GM21447 (cell line): Measurements from ENCODE around the gene CCL25.
A peak's percentile ranks its signal among the peaks of the same experiment; 100 is the strongest.
"Not testable (repeated sequence)": the region's sequence is repeated elsewhere in the genome, so short reads cannot be mapped to it uniquely, and the experiment has no call there.

Source experiments
- ATAC-seq: cut with Tn5 transposase; IDR thresholded peaks from one replicate; pipeline ENCODE4 v1.9.1; 2021; ENCODE audit not compliant: unreplicated experiment

Gene CCL25, protein sequence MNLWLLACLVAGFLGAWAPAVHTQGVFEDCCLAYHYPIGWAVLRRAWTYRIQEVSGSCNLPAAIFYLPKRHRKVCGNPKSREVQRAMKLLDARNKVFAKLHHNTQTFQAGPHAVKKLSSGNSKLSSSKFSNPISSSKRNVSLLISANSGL

DNA sequence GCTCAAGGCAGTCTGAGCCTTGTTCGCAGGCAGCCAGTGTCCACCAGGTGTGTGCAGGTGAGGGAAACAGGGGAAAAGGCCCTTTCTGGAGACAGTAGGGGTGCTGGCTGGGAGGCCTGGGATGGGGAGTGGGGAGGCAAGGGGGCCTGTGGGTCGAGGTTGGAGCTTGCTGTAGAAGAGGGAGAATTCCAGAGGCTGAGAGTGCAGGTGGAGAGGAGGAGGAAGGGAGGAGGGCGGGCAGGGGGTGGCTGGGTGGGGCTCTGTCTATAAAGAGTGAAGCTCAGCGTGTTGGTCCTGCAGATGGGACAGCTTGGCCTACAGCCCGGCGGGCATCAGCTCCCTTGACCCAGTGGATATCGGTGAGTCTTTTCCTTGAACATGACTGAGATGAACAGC, at the start of gene CCL25:
CCL25 (plus strand) TSS at position 297 of the 396 bp plus-strand sequence. CDS start 290 bp downstream, outside the sequence.
- no peak for ATAC-seq

DNA sequence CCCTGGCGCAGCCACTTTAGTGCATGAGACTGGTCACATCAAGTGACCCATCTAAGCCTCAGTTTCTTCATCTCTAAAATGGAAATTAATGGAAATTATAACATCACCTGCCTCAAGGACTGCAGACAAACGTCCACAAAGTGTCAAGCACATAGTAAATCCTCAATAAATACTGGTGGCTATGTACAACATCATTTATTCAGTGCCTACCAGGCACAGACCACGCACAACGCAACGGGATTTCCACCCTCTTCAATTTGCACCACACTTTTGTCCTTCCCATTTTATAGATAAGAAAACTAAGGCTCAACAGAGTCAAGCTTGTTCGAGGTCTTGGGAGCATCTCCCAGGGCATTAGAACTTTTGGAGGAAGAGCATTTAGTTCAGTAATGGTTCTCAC, 48.6 kb upstream of the CCL25 start:
- ATAC-seq, result no peak

DNA sequence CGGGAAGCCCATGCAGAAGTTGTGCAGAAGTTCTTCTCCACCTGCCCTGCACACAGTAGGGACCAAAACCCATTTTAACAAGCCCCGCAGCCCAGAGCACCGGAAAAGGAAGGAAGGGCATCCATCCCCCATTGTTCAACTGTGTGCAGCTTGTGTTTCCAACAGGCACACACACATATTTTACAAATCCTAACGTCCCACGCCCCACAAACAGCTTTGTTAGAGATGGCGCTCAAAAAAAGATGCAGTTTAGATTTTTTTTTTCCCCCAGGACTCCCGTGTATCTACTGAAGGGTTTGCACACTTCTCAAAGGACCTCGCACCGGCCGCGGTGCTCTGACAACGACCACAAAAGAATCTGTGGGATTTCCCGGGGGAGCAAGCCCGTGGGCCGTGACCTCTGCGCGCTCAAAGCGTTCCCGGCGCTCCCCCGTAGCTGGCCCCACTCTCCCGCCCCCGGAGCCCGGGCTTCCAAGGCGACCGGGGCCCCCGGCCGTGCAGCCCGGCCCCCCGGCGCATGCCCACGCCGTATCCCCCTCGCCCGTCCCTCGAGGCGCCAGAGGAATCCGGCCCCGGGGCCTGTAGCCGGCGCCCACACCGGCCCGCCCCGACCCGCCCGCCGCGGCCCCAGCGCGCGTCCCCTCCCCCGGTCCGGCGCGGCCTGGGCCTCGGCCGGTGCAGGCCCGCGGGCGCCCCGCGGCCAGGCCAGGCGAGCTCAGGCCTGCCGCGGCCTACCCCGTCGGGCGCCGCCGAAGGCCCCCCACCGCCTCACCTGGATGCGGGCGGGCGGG, 47.6 kb upstream of the CCL25 start:
- ATAC-seq, result peak; percentile 14

DNA sequence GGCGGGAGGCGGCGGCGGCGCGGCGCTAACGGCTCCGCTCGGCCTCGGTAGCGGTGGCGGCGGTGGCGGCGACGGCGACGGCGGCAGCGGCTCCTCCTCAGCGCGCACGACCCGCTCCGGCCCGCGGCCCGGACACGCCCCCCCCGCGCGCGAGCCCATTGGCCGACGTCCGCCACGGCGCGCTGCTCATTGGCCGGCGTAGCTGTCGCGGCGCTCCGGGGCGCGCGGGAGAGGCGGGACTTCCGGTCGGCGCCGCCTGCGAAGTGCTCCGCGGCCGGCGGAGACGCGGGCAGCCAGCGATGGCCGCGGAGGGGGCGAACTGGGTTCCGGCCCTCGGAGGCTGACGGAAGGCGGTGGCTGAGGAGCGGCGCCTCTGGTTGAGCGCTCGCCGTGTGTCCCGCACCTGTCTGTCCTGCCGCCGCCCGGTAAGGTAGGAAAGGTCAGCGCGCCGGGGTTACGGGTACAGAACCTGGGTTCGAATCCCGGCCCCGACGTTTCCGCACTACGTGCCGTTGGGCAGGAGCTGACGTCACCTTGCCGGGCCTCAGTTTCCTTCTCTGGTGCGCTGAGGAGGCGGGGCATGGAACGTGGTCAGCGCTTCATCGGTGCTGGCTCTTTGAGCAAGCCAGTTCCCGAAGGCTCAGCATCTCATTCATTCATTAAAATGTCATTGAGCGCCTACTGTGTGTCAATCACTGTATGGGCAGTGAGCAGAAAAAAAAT, 46.9 kb upstream of the CCL25 start, which contains the start of gene ELAVL1:
ELAVL1 (minus strand) TSS at position 108 of the 723 bp plus-strand sequence. CDS start 13,826 bp downstream, outside the sequence.
- ATAC-seq, result peak; percentile 47

DNA sequence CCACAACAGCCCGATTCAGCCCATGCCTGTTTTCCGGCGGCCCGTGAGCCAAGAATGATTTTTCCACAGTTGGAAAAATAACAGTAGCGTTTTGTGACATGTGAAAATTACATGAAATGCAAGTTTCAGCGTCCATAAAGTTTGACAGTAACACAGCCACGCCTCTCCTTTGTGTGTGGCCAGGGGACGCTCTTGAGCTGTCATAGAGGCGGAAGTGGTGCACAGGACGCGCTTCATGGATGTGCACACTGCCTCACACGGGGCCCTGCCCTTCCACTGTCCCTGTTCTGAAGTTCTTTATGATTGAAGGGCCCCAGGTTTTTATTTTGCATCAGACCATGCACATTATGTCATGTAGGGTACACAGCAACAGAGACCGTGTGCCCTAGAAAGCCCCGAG, 34.8 kb upstream of the CCL25 start:
- ATAC-seq, result no peak

DNA sequence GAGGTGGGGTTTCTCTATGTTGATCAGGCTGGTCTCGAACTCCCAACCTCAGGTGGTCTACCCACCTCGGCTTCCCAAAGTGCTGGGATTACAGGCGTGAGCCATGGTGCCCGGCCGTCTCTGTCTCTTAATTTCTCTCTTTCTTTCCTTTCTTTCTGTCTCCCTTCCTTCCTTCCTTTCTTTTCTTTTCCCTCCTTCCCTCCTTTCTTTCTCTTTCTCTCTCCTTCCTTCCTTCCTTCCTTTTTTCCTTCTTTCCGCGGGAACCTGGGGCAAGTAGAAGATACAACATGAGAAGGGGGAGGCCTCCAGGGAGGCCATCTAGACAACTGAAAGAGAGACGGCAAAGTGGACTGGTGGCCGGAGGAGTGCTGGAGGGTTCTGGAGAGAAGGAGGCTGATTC, 31.9 kb upstream of the CCL25 start:
- no peak for ATAC-seq

DNA sequence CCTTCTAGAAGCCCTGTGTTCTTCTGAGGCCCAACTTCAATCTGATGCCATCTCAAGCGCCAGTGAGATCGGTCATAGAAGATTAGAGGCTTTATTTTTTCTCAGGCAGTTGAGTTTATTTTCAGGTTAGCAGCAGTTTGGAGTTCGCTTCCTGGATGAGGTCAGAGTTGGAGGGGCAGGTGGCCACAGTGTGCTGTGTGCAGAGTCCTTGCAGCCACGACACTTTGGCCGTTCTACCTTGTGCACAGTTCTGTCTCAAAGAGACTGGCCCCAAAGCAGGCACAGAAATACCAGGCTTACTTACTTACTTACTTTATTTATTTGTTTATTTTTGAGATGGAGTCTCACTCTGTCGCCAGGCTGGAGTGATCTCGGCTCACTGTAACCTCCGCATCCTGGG, 31.2 kb upstream of the CCL25 start:
- no peak for ATAC-seq

DNA sequence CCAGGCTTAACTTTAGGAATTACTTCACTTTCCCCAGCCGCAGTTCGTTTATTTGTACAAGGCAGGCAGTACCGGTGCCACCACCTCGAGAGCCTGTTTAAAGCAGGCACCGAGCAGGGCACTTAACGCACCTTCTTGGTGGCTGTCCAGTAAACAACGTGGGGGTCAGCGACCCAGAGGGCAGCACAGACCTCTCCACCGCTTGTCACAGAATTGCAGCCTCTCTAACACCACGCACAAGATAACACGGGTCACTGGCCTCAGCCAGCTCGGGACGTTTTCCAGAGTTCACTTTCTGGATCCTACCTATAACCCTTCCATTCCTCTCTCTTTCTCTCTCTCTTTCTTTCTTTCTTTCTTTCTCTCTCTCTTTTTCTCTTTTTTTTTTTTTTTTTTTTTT, 30.3 kb upstream of the CCL25 start:
- ATAC-seq, result no peak

DNA sequence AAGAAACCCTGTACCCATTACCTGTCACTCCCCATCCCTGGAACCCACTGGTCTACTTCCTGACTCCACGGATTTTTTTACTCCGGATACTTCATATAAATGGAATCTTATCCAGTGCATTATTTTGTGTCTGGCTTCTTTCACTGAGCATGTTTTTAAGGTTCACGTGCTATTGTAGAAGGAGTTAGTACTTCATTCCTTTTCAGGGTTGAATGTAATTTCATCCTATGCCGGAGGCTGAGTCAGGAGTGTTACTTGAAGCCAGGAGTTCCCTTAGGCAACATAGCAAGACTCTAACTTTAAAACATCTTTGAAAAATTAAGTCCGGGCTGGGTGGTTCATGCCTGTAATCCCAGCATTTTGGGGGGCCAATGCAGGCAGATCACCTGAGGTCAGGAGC, 29.2 kb upstream of the CCL25 start:
- ATAC-seq, result no peak

DNA sequence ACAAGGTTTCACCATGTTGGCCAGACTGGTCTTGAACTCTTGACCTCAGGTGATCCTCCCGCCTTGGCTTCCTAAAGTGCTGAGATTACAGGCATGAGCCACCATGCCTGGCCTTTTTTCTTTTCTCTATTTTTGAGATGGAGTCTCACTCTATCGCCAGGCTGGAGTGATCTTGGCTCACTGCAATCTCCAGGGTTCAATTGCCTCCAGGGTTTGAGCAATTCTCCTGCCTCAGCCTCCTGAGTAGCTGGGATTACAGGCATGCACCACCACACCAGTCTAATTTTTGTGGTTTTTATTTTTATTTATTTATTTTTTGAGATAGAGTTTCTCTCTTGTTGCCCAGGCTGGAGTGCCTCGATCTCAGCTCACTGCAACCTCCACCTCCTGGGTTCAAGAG, 28.3 kb upstream of the CCL25 start:
- not testable (repeated sequence) for ATAC-seq

DNA sequence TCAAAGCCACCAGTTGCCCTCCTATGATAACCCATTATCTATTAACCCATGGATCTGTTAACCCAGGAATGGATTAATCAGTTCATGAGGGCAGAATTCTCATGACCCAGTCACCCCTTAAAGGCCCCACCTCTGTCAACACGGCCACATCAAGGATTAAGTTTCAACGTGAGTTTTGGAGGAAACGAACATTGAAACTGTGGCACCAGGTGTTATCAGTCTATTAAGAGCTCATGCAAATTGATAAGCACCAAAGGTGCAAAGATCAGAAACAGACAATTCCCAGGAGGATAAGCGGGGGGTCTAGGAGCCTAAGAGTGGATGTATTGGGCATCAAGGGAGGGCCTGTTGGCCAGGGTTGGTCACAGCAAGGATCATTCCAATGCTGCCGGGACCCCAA, 27.2 kb upstream of the CCL25 start:
- no peak for ATAC-seq

DNA sequence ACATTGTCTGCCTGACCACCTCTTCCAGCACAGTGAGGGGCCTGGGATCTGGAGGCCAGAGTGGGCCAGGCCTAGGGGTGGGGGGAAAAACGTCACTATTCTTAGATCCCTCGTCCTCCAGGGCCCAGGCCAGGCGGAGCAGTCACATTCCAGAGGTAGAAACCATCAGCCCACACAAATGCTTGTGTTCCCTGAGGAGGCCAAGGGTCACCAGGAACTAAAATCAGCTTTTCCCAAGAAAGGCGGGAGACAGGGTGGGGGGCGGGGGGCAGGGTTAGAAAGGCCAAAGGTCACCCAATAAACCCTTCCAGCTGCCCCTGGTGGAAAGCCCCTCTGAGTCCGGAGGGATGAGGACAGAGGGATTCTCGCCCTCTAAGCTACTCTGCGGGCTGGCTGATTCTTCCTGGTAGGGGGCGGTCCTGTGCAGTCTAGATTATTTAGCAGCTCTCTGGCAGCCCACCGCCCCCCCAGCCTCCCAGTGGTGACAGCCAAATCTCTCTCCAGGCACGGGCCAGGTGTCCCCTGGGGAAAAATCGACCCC, 23.5 kb upstream of the CCL25 start:
- no peak for ATAC-seq

DNA sequence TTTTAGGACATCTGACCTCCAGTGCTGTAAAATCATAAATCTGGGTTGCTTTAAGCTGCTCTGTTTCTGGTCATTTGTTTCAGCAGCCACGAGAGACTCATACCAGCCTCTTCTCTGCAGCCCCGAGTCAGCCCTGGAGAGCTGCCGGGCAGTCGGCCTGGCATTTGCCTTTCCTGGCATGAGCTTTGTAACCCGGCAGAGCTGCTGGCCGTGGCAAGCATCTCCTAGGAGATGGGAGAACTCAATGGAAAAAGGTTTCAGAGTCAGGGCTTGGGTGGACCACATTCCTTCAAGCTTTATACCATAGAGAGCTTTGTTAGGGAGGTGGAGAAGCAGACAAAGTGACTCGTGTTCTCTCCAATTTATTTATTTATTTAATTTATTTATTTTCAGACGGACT, 21.6 kb upstream of the CCL25 start:
- no peak for ATAC-seq

DNA sequence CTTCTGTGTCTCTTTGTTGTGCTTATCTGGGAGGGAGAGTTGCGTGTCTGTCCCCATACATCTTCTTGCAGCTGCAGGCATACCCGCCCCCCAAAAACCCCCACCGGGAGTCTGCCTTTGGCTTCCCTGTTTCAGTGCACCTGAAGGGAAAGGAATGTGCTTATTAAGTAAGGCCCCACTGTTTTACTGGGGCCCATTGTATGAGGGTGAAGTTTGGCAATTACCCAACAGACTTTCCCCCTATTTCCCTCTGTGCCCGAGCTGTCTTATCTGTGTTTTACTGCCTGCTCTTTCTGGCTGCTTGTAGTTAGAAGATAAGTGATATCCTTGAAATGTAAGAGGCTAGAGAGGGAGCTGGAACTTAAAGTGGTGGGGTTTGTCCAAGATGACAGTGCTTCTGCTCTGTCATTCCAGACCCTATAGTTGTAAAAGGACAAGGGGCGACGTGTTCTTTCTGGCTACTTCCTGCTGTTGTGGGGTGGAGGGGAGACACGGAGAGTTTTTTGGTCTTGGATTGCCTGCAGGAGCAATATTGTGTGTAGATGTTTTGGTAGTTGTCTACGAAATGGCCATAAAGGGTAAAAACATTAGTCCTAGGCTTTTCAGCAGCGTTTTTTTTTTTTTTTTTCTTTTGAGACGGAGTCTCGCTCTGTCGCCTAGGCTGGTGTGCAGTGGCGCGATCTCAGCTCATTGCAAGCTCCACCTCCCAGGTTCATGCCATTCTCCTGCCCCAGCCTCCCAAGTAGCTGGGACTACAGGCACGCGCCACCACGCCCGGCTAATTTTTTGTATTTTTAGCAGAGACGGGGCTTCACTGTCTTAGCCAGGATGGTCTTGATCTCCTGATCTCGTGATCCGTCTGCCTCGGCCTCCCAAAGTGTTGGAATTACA, 19.0 kb upstream of the CCL25 start:
- ATAC-seq, result not testable (repeated sequence)

DNA sequence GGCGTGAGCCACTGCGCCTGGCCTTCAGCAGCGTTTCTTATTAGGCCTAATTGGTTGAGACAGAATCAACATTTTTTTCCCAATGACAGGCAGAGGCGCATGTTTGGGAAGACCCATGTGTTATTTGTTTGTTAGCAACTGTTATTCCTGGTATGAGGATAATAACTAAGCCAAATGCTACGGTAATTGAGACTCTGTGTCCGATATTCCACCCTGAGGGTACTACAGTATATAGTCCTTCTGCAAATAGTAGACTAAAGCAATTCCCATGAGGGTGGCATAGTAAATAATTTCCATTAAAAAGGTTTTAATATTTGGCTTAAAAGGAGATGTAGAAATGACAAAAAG, 18.4 kb upstream of the CCL25 start:
- no peak for ATAC-seq

DNA sequence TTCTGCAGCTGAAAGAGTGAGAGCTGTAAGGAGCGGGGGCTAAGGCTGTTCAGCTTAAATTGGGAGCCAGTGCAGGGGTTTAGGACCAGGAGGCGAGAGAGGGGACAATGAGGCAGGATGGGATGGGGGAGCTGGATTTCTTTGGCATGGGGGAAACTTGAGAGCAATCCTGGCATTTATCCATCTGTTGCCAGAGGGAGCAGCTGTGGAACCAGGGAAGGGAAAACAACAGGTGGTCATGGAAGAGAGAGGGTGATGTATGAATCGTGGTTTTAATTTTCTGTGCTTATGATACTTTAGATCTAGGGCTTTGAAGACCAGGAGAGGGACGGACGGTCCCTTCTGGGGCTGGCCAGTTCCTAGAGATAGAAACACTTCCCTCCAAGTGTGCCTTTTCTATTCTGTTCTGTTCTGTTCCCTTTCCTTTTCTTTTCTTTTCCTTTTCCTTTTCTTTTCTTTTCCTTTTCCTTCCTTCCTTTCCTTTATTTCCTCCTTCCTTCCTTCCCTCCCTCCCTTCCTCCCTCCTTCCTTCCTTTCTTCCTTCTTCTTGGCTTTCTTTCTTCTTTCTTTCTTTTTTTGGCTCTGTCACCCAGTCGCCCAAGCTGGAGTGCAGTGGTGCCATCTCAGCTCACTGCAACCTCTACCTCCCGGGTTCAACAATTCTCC, 16.0 kb upstream of the CCL25 start:
- ATAC-seq, result no peak

DNA sequence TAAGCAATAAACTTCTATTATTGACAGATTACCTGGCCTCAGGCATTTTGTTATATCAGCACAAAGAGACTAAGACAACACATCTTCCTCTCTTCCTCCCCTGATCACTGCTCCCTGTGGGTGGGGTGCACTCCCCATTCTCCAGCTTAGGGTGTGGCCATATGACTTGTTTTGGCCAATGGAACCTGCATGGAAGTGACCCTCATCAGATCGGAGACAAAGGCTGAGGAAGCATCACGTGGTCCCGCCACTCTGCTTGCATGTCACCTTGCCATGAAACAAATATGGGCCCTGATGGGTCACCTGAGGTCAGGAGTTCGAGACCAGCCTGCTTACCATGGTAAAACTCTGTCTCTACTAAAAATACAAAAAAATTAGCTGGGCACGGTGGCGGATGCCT, 13.7 kb upstream of the CCL25 start:
- no peak for ATAC-seq

DNA sequence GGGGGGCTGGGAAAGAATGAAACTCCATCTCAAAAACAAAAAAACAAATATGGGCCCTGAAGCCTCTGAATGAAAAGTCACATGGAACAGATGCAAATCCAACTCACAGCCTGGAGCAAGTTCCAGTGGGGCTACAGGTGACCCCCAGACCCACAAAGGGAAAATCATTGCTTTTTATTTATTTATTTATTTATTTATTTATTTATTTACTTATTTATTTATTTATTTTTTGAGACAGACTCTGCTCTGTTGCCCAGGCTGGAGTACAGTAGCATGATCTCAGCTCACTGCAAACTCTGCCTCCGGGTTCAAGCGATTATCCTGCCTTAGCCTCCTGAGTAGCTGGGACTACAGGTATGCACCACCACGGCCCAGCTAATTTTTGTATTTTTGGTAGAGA, 13.3 kb upstream of the CCL25 start:
- no peak for ATAC-seq

DNA sequence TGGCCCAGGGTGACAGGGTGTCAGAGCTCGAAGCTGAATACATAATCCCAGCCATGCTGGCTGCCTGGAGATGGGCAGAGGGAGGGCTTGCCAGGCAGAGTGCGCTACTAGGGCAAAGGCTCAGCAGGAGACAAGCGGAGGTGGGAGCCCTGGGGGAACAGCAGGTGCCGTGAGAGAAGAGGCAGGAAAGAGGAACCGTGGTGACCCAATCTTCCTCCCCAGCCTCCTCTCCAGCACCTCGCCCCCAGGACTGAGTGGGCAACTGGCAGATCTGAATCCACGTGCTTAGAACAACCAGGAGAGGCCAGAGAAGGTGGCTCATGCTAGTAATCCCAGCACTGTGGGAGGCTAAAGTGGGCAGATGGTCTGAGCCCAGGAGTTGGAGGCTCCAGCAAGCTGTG, 11.0 kb upstream of the CCL25 start:
- ATAC-seq, result no peak

DNA sequence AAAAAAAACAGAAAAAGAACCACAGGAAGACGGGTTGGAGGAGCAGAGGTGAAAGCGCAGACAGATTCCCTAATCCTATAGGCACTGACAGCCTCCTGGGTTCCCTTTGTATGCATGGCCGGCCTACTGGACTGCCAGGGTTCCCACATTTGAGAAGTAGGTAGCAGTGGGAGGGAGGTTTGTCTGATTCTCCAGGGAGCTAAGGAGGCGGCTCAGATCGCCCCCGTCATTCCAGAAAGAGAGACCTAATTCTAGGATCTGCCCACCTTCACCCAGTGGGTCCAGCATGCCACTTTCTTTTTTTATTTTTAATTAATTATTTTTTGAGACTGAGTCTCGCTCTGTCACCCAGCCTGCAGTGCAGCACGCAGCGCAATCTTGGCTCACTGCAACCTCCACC, 9.7 kb upstream of the CCL25 start:
- ATAC-seq, result no peak
